Heart left ventricle (tissue), 16 donors: ENCODE measurements around the gene RNF217. TPM values are rescaled to one million over a fixed set of nuclear protein-coding genes. Genes with fewer than 3 reads are reported as not detected.

Experiments used
- ATAC-seq, 4 donors: fragments of 200-7000 bp; cut with Tn5 transposase; one replicate each; pipeline ENCODE4 v1.9.1; 2020 to 2022; ENCODE audit warnings: moderate library complexity in 4 of 4, mild to moderate bottlenecking in 3 of 4, moderate number of reproducible peaks in 1 of 4
- DNase-seq, 5 donors: peaks; one replicate each; pipeline ENCODE4 v3.0.0-alpha.2; 2020
- H3K27ac ChIP-seq, 12 donors: fragments of 200-600 bp; sonication (generic) in 4 of 12; one replicate each; pipeline versions ENCODE4 v1.5.0 to v1.8.0; 2016 to 2022; ENCODE audit warnings: mild to moderate bottlenecking in 2 of 12
- H3K27me3 ChIP-seq, 9 donors: fragments of 200-600 bp; sonication (generic) in 2 of 9; one replicate each; pipeline versions ENCODE4 v1.5.1 to v1.8.0; 2016 to 2022; ENCODE audit warnings: mild to moderate bottlenecking in 3 of 9
- H3K36me3 ChIP-seq, 9 donors: fragments of 200-600 bp; sonication (generic) in 2 of 9; one replicate each; pipeline versions ENCODE4 v1.5.0 to v1.8.0; 2018 to 2022; ENCODE audit warnings: mild to moderate bottlenecking in 2 of 9
- H3K4me1 ChIP-seq, 12 donors: fragments of 200-600 bp; sonication (generic) in 4 of 12; one replicate each; pipeline versions ENCODE4 v1.5.0 to v1.8.0; 2016 to 2022; ENCODE audit warnings: mild to moderate bottlenecking in 3 of 12
- H3K4me3 ChIP-seq, 12 donors: fragments of 200-600 bp; sonication (generic) in 4 of 12; one replicate each; pipeline versions ENCODE4 v1.5.0 to v1.8.0; 2017 to 2022; ENCODE audit warnings: mild to moderate bottlenecking in 9 of 12, moderate library complexity in 4 of 12
- H3K9me3 ChIP-seq, 12 donors: fragments of 200-600 bp; sonication (generic) in 4 of 12; one replicate each; pipeline versions ENCODE4 v1.5.0 to v1.8.0; 2016 to 2022; ENCODE audit warnings: mild to moderate bottlenecking in 1 of 12
- POLR2A ChIP-seq, 2 donors: fragments of 450-650 bp; IDR thresholded peaks; one replicate each; pipeline ENCODE4 v1.6.1; 2017; ENCODE audit warnings: antibody characterized with exemption in 2 of 2, mild to moderate bottlenecking in 2 of 2, moderate library complexity in 2 of 2
- whole genome bisulfite sequencing, 4 donors: extraction: QIAGEN DNeasy Blood & Tissue Kit in 2 of 4; methylation state at CpG; one replicate each; pipeline versions ENCODE4 v1.1.5 to v1.1.7; 2013 to 2018; 5-methylcytosine and 5-hydroxymethylcytosine counted together
- intact Hi-C, 10 donors: fragments of 100-400 bp; cut with DNase I; formaldehyde crosslinking; loops; one replicate each; pipeline versions ENCODE4 v1.11.1 to v1.14.2; 2022
- polyA plus RNA-seq, 2 donors: library from polyadenylated mRNA; stranded (reverse); fragments of 200-250 nt; gene quantifications; one replicate each; pipeline ENCODE4 v1.2.3, GENCODE V29; 2013
- total RNA-seq, 9 donors: library from RNA; depleted of rRNA in 2 of 9; stranded (reverse); fragments of >200 nt in 2 of 9; fragmentation: NEBNext Ultra II Directional in 3 of 9; extraction: Animal tissue kit (Norgen Biotek cat#: 25700) in 3 of 9; gene quantifications; one replicate each; pipeline versions ENCODE4 v1.1.0 to v1.2.4, GENCODE V29; 2016 to 2023
- TF ChIP-seq, protein P1 (sequence below), 12 donors: fragments of 200-600 bp; sonication (generic) in 4 of 12; IDR thresholded peaks; one replicate each; pipeline versions ENCODE4 v1.5.0 to v1.8.0; 2018 to 2022; ENCODE audit warnings: antibody characterized with exemption in 12 of 12, mild to moderate bottlenecking in 5 of 12
- donor health status: ischemic (EF 13 %, LVEDD 7.1; RV severe dilation, severe dysfunction).
- donor health status: healthy with polysubstance abuse.
- donor health status: DM: no; HTN: yes; CAD: no.
- donor health status: DM: no; HTN: no; CAD: no.
- donor health status: ischemic (EF 25% LVEDD 6.9; RV normal size, moderate dysfunction).
- donor health status: ischemic (EF 25% LVEDD 5.7; RV mildly dilated, moderate dysfunction).
- donor health status: healthy.
- donor health status: DM: yes; HTN: yes; CAD: no.
- donor health status: ischemic (EF 35%, LVEDD 5.7; RV mildly dilated, moderate dysfunction).
- donor health status: nonischemic (EF 11% LVEDD 7.7; RV severe dilation, severe dysfunction).
- donor health status: DM: yes; HTN: yes; CAD: no.
- donor health status: PGD.
- donor health status: ischemic (EF 29% LVEDD 5.4; RV normal size, mild dysfunction).
- donor health status: nonischemic (EF 23%, LVEDD 6.1; RV moderate dilation, normal function).

The RNF217 gene
- total and polyA plus RNA-seq, 11 donors: 2.2 to 21.6 (median 13.9) TPM

- ATAC-seq (no peak), DNase-seq (no peak)
- Histone ChIP-seq H3K27ac (no peak overlapping the region), H3K27me3 (no peaks in the 10 kb centered on the region), H3K9me3 (no peaks in the 10 kb centered on the region), H3K4me1 (no peaks in the 10 kb centered on the region), H3K36me3 (peaks cover 0 to 22% (median 7%) of the 10 kb centered on the region in 9 donors), H3K4me3 (no peak overlapping the region)
- intact Hi-C loops: no loop called here
- TF ChIP-seq, protein P1, sequence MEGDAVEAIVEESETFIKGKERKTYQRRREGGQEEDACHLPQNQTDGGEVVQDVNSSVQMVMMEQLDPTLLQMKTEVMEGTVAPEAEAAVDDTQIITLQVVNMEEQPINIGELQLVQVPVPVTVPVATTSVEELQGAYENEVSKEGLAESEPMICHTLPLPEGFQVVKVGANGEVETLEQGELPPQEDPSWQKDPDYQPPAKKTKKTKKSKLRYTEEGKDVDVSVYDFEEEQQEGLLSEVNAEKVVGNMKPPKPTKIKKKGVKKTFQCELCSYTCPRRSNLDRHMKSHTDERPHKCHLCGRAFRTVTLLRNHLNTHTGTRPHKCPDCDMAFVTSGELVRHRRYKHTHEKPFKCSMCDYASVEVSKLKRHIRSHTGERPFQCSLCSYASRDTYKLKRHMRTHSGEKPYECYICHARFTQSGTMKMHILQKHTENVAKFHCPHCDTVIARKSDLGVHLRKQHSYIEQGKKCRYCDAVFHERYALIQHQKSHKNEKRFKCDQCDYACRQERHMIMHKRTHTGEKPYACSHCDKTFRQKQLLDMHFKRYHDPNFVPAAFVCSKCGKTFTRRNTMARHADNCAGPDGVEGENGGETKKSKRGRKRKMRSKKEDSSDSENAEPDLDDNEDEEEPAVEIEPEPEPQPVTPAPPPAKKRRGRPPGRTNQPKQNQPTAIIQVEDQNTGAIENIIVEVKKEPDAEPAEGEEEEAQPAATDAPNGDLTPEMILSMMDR (IDR thresholded peaks at IDR 0.05): no peak
- TF ChIP-seq POLR2A (IDR thresholded peaks at IDR 0.05): no peak
- WGBS, 4 donors: 83 to 88% (median 85%) methylated on average over 2 of the region's 2 CpGs
Measured at GRCh38 chr6:125048274-125048673, 86.0 kb downstream of the RNF217 start.

DNA sequence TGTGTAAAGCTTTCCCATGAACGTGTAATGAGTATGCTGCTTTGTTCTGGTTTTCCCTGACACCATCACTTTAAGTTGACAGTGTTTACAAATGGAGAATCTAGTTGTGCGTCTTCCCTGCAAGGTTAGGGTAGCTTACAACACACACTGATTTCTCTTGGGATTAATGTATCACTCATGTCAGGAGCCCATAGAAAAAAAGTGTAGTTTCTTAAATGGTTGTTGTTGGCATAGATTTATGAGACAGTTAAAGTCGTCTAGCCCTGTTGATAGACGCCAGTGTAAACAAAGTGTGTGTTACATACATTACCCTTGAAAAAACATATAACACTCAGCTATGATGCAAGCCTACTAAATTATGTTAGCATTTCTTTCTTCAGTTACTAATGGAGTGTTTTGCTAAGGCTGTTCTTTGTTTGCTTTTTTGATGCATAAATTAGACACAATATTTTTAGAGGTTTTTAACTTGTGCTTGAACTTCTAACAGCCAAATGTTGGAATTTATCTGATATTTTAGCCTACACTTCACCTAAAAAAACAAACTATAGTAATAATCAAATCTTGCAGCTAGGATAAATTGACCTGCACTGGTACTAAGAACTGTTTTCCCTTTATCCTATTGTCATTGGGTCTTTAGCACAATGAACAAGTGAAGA, 88.6 kb downstream of the RNF217 start:
- TF ChIP-seq POLR2A (IDR thresholded peaks at IDR 0.05): no peak
- TF ChIP-seq, protein P1 (IDR thresholded peaks at IDR 0.05): no peak
- ATAC-seq (no peak), DNase-seq (no peak)
- Histone ChIP-seq H3K4me1 (no peaks in the 10 kb centered on the region), H3K4me3 (no peak overlapping the region), H3K36me3 (peaks cover 0 to 14% (median 5%) of the 10 kb centered on the region in 9 donors), H3K9me3 (no peaks in the 10 kb centered on the region), H3K27ac (no peak overlapping the region), H3K27me3 (no peaks in the 10 kb centered on the region)
- 65 to 74% (median 69%) methylated on average over 4 of the region's 4 CpGs for WGBS, 4 donors
- intact Hi-C loops: no loop called here

- Histone ChIP-seq H3K4me1 (peaks cover 0 to 14% (median 0%) of the 10 kb centered on the region in 12 donors), H3K27ac (no peak overlapping the region), H3K9me3 (no peaks in the 10 kb centered on the region), H3K27me3 (no peaks in the 10 kb centered on the region), H3K36me3 (peaks cover 0 to 3% (median 0%) of the 10 kb centered on the region in 9 donors), H3K4me3 (no peak overlapping the region)
- DNase-seq (no peak), ATAC-seq (no peak)
- intact Hi-C loops: no loop called here
- TF ChIP-seq, protein P1 (IDR thresholded peaks at IDR 0.05): no peak
- no peak for TF ChIP-seq POLR2A (IDR thresholded peaks at IDR 0.05)
- 97 to 100% (median 98%) methylated on average over 2 of the region's 2 CpGs for WGBS, 4 donors
Measured at GRCh38 chr6:125053809-125054208, 91.6 kb downstream of the RNF217 start.

DNA sequence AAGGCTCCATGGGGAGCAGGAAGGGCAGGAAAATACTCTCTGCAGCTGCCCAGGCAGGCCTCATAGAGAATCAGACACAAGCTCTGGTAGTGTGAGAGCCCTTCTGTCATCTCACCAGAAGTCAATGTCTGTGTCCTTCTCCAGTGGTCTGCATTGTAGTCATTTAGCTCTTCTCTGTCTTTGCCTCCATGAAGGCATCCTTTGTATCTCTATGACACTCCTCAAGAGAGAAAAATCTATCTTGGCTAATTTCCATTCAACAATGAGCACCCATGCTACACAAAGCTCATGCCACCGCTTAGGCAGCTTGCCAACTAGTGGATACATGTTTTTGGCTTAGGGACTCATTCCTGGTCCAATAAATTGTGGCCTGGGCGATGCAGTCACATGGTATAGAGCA, 92.1 kb downstream of the RNF217 start:
- intact Hi-C loops: no loop called here
- H3K4me1 ChIP-seq: peaks cover 0 to 14% (median 0%) of the 10 kb centered on the region in 12 donors
- H3K9me3 ChIP-seq: no peaks in the 10 kb centered on the region
- TF ChIP-seq, protein P1 (IDR thresholded peaks at IDR 0.05): no peak
- no peak for TF ChIP-seq POLR2A (IDR thresholded peaks at IDR 0.05)
- H3K27me3 ChIP-seq: no peaks in the 10 kb centered on the region
- H3K36me3 ChIP-seq: peaks cover 0 to 3% (median 0%) of the 10 kb centered on the region in 9 donors
- H3K4me3 ChIP-seq: no peak overlapping the region
- ATAC-seq (no peak), DNase-seq (no peak)
- 95 to 100% (median 97%) methylated on average over 2 of the region's 2 CpGs for WGBS, 4 donors
- H3K27ac ChIP-seq: no peak overlapping the region
